ENCODE results near the gene NFIB.

NFIB gene

DNA sequence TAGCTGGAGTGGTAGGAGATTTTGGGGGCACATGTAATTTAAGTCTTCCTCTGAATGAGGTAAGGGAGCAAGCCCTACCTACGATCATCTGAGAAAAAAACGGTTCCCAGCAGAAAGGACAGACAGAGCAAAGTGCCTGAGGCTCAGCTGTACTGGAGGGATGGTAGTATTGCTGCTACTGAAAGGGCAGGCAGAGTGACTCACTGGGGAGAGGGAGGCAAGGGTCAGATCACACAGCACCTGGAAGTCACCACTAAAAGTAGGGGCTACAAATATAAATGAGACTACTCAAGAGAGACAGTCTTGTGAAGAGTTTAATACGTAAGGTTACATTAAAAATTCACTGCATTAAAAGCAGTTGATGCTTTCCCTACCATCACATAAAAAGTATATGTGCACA lies 75.9 kb downstream of the NFIB start:
- DNase-seq = no peak

DNA sequence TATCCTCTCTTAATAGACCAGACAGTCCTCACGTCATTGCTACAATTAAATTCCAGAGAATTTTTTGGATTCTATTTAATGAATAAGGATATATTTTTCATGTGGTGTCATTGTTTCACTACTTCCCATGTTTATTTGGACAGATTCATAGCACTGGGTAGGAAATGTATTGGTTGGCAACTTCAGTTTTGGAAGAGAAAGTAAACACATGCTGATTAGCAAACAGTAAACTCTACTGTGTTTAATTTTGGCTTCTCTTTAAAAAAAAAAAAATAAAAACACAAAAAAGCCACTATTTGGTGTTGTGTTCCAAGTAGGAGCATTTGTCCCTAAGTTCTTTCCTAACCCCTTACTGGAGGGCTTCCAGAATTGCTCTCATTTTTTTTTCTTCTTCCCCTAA lies 77.3 kb downstream of the NFIB start:
- DNase-seq = no peak

DNA sequence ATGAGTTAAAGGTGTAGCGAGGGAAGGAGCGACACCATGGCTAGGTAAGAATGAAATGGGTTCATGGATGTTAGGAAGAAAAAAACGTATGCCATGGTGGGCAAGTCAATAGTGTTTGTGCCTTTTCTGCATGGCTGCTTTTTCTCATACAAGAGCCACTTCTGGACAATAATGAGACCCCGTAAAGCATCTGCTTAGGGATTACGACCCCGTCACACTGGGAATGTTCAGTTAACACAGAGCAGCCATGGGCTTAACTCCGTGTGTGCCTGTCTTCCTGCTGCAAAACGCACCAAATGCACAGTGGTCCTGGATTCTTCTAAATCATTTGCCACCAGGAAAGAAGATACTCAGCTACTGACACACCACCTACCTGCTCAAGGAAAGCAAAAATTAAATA lies 81.8 kb downstream of the NFIB start:
- DNase-seq = no peak

DNA sequence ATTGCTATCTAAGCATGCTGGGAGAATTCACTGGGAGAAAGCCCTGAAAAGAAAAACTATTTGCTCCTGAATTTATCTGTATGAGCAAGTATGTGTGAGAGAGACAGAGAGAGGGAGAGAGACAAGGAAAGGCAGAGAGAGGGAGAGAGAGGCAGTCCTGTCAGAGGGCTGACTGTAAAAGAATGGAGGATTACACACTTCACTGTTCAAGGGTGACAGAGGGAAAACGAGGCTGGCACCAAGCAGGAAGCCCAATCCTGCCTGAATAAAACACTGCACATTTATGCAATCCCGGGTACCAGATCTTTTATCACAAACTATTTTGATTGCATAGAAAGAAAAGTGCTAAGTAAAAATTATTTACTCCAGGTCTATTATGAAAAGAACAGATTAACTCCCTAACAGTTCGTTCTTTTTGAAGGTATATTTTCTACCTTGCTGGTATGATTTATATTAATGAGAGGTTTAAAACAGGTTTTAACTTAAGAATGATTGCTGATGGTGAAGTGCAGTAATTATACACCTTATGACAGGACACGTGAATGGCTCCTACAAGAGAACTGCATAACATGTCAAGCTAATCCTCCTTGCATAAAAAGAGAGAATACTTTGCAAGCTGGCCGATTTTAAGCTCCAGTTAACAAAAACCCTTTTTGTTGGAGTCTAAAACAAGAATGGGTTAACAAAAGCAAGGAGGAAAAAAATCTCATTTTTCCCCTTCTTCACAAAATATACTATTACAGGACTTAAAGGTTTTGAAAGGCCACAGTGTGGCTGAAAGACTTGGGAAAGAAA lies 82.5 kb downstream of the NFIB start:
- no peak for DNase-seq

DNA sequence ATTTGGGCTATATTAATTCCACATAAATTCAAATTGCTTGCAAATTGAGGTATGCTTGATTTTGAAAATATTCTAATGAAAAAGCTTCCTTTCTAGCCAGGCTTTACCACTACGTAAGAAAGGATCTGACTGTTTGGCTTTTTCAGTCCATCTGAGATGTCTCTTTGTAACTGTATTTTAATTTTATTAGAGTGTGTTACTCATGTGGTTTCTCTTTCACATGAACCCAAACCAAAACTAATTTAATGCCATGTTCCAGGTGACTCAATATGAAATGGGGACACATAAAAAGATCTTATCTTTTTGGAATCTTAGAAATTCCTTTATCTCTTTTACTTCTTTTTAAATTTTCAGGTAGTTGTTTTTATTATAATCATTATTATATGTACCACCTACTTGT lies 85.3 kb downstream of the NFIB start:
- DNase-seq = no peak

DNA sequence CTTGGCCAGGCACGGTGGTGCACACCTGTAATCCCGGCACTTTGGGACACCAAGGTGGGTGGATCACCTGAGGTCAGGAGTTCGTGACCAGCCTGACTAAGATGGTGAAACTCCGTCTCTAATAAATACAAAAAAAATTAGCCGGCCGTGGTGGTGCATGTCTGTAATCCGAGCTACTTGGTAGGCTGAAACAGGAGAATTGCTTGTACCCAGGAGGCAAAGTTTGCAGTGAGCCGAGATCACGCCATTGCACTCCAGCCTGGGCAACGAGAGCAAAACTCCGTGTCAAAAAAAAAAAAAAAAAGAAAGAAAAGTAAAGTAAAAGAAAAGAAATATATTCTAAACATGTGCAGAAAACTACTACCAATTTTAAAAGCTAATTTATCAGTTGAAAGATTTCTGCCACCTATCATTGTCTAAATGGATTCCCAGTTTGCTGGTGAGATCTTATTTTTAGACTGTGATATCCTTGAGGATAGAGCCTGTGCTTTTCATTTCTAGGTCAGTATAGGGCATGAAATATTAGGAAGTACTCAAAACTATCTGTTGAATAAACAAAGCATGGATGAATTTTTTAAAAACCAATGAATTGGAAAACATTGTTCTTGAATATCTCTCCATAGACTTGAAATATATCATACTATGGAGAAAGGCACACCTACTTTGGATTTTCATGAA lies 86.9 kb downstream of the NFIB start:
- no peak for DNase-seq

DNA sequence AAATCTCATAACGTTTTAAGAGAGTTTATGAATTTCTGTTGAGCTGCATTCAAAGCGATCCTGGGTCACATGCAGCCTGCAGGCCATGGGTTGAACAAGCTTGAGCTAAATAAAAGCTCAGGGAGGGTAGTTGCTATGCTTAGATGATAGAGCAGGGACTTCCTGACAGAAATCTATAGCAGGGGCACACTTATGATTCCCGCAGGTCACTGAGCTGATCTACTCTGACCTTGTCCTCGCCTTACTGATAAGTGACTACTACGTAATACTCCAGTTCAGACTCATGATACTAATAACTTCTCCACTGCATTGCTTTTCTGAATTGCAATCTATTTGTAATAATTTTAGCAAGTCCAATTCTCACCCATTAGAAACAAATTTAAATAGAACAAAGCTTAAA lies 90.9 kb downstream of the NFIB start:
- DNase-seq = no peak

DNA sequence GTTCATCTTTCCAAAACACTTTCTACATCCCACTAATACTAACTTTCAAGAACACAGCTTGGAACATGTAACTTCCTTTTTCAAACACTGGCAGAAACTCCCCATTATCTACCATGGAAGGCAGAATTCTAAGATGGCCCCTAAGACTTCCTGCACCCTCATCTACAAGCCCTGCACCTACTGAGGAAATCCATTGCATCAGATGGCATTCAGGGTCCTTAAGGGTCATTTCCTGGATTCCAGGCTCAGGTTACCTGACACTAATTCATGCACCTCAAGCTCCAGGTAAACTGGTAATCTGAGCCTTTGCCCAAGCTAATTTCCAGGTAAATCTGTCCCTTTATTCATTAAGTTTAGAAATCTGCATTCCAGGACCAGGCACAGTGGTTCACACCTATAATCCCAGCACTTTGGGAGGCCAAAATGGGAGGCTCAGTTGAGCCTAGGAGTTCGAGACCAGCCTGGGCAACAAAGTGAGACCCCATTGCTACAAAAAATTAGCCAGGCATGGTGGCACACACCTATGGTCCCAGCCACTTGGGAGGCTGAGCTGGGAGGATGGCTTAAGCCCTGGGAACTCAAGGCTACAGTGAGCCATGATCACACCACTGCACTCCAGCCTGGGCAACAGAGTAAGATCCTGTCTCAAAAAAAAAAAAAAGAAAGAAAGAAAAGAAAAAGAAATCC lies 91.6 kb downstream of the NFIB start:
- no peak for DNase-seq

DNA sequence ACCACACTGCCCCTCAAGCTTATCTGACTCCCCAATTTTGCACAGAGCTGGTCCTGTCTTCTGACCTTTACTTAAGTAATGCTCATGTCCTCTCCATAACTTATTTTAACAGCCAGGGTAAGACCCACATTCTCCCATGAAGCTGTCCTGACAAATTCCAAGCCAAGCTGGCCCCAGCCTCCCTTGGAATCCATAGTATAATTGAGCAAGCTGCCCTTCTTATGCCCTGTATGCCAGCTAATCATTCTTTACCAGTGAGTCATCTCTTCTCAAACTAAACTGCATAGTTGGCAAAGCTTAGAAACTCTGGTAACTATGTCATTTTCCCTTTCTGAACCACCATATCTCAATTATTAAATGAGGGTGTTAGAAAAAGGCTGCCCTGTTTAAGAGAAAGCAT lies 92.4 kb downstream of the NFIB start:
- no peak for DNase-seq

DNA sequence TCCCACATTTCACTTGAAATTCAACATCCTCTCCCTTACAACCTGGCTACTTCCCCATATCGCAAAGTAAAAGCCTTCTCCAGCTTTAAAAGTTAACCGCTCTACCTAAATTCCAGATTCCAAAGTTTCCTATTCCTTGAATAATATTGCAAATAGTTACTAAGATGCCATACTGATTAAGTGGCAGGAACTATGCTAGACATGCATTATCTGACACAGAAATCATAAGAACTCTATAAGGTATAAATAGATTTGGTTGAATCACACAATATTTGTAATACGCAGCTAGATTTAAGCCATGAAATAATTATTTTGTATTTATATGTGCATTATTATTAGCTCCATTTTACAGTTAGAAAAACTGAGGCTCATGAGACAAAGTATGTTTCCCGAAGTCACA lies 92.8 kb downstream of the NFIB start:
- DNase-seq = no peak

DNA sequence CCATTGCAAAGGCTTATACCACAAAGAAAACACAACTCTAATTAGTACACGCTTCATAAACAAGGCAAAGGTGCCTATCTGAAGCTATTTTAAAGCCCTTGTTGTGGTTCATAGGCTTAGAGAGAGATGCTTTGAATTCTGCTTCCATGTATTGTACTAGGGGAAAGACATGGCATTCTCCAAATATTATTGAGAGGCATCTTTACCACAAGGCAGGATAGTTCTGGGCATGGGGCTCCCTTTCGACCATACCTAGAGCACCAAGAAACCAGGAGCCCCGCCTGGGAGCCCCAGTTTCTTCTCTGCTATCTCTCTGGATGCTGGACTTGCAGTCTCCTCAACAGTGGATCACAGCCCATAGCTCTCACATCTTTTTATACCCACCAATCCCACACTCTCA lies 93.7 kb downstream of the NFIB start:
- DNase-seq = no peak

DNA sequence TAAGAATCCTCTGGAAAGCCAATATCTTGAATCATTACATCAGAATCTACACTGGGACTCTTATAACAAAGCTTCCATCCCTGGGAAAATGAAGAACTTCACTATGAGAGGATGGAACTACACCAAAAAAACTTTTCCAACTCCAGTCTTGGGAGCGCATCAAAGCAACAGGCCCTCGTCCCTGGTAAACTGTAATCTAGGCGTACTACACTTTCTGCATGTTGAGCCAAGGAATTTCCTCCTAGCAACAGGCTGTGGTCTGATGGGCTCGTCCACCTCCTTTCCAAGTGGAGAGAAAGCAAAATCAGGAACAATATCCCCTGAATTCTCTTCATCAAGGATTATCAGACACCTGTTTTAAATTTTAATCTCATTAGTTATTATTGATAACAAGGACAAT lies 94.1 kb downstream of the NFIB start:
- DNase-seq = no peak

DNA sequence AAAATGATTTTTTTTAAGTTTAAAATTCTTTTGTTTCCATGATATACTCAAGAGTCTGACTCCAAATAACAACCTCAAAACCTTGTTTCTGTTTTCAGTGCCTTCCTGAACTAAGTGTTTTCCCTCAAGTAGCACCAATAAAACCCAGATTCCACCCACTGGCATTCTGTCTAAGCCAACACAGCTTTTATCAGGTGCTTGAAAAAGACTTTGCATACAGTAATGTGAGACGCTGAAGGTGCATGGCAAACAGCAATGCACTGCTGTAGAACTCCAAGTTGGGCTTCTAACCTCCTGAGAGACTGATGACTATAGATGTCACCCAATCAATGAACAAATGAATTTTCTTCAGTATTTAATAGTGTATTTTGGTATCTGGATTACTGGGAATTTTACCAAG lies 95.7 kb downstream of the NFIB start:
- no peak for DNase-seq

DNA sequence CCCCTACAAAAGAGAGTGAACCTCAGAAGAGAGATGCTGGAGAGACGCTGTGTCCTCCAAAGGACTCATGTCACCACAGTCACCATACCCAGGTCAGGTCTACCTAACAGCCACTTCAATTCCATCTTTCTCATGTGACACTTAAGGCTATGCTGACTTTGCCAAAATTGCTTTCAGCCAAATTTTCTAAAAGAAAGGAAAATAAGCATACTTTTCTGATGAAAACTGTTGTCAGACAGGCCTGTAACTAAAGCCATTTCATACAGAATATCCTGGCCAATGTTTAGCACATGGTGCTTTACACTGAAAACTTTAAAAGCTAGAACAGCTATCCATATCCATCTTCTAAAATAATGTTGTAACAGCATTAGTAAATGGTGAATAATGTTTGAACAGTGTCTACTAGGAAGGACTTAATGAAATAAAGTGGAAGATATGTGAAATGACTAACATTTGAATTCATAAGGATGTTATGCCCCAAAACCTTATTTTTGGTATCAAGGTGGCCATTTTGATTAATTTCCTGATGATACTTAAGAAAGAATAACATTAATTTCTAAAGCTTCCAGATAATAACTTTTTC lies 97.2 kb downstream of the NFIB start:
- DNase-seq = no peak

DNA sequence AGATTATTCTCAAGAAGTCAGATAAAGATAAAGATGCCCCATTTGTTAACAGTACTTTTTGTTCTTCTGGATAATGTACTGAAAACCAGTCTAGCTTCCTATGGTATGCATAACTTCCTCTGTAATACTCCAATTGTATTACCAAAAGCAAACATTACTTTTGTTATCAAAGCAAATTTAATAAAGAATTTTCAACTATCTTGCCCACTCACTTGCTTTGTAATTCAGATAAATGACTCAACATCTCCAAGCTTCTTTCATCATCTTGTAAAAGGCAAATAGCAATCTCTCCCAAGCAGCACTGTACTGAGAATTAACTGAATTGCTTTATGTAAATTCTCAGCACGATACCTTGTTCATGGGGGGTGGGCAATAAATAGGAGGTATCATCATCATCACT lies 98.3 kb downstream of the NFIB start:
- no peak for DNase-seq

DNA sequence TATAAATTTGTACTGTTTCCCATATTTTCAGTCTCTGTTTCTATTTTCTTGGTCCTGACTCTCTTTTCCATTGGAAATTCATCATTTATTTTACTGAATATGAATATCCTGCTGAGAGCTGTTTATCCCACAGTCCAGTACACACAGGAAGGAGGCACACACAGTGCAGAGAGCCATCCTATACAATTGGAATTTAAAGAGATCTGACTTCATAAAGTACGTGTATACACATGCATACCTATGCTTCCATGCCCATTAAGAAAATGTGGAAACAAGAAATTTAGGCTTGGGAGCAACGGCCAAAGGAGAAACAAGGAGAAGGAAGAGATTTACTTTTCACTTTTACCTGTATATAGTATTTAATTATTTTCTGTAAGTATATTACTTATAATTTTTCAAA lies 99.2 kb downstream of the NFIB start:
- no peak for DNase-seq

DNA sequence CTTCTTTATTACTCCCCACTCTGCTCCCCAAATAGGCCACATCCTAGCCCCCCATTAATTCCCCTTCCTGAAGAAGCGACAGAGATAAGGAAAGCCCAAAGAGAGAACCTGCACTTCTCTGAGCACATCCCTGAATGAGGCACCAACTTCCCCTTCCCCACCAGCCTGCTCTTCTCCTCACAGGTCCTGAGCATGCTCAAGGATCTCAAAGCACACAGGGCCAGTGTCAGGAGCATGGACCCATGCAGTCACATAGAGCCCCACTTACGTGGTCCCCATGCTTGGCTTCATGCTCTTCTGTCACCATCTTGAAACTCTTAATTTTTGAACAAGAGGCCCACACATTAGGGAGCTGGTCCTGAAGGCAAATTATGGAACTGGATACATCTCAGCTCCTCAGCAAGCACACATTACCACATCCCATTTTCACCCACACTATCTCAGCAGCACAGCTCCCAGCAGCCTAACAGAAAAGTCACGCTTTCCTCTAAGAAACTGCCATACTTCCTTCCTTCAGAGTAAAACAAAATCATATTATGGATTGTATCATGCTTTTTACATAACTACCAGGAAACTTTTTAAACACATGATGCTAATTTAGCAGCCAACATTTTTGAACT lies 99.8 kb downstream of the NFIB start:
- no peak for DNase-seq

DNA sequence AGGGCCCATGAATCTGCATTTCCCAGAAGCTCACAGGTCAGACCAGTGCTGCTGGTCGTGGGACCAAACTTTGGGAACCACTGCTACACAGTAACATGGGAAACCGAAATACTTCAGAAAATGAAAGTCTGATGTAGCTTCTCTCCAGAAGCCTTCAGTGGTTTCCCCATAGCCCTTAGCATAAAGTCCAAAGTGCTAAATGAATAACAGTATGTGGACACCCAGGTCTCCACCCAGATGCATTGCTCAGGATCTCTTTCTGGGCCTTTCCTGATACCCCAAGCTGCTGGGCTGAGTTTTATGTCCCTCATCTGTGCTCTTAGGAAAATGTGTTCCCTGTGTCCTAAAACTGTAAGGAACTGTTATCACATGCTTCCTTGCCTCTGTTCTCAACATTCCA lies 100.4 kb downstream of the NFIB start:
- DNase-seq = no peak

DNA sequence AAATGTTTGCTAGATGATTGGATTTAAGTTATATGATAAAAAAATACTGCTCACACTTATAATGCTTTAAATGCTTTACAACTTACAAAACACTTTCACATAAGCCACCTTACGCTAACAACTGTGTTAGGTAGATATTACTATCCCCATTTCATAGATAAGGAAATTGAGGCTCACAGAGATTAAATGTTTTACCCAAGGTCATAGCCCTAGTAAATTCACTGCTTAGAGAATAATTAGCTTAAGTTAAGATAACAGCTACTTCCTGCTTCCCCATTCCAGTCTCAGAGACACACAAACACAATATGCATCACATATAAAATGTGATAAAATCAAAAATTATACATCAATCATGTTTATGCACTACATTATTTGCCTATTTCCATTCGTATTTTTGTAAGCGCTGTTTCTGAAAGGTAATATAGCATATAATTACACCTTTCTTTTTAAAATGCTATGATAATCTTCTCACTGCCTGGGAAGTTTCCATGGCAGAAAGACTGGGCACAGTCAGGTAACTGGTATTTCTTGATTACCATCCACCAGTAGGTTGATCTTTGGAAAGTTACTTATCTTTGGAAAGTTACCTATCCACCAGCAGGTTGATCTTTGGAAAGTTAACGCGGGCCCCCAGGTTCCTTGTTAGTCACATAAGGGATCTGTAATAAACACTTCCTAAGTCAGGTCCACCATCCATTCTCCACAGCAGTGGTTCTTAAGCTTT lies 101.1 kb downstream of the NFIB start:
- no peak for DNase-seq

DNA sequence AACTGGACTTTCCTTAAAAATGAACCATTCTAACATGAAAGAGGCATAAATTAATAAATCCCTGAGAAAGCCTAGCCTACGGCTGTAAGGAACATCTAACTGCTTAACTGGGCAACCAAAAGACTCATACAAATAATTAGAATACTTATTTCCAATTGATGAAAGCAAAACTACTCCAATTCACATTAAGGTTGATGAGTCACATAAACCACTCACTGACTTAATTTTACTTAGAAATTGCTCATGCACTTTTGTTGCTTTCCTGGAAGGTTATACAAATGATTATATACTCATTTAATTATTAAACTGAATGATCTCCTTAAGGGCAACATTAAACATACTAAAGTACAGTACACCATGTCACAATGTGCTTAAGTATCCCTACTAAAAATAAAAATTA lies 101.9 kb downstream of the NFIB start:
- no peak for DNase-seq

DNA sequence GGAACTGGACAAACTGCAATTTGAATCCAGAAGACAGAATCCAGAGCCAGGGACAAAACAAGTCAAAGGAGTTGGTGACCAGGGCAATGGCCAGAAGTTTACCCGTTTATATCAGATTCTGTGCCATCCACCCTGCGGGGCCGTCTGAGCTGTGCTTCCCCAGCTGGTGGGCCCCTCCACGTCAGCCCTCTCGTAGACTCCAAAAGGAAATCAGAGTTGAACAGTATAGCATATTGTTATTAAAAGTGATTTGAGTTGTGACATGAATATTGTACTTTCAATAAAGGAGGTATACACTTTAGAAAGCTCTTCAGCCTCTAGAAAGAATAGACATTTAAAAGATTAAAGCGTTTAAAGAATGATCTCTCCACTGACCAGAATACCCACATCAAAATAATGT lies 102.4 kb downstream of the NFIB start:
- no peak for DNase-seq

DNA sequence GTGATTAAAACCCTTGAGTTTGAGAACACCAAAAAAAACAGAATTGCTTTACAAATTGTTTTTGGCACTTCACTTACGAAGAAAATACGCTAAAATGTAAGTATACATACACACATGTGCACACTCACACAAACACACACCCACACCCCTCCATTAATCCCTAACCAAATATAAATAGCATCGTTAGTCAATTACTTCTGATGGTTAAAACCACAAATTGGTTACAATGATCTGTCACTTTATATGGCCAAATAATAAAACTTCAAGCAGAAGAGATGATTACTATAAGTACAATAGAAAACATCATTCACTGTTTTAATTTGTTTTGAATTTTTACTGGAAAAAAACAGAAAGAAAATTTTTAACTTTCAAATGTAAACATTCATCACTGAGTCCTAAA lies 103.5 kb downstream of the NFIB start:
- DNase-seq = no peak

All from MV-4-11 (cell line).